HepG2 (cell line): ENCODE results near the gene SLC35B1. TPM values are rescaled to one million over a fixed set of nuclear protein-coding genes. Genes with fewer than 3 reads are reported as not detected.

Experiments
- ARHGAP35 ChIP-seq: sonication (generic); formaldehyde crosslinking; IDR thresholded peaks from 2 replicates; pipeline ENCODE4 v1.9.0; 2022; ENCODE audit warnings: mild to moderate bottlenecking, inconsistent platforms, moderate library complexity, missing genetic modification reagents, borderline replicate concordance
- ARID3A ChIP-seq: IDR thresholded peaks from 2 replicates; pipeline ENCODE4 v1.6.1; 2012; ENCODE audit warnings: low read depth, low read length, improper control_type of control experiment
- DZIP1 ChIP-seq: sonication (generic); formaldehyde crosslinking; IDR thresholded peaks from 2 replicates; pipeline ENCODE4 v1.5.0; 2020; ENCODE audit warnings: mild to moderate bottlenecking, missing genetic modification reagents
- FIP1L1 ChIP-seq: fragments of 200-400 bp; formaldehyde crosslinking; IDR thresholded peaks from 2 replicates; pipeline ENCODE4 v1.6.1; 2018; ENCODE audit warnings: low read depth, mild to moderate bottlenecking, low read length, moderate library complexity, borderline replicate concordance; ENCODE audit not compliant: insufficient read depth
- HIVEP1 ChIP-seq: sonication (generic); formaldehyde crosslinking; IDR thresholded peaks from 2 replicates; pipeline ENCODE4 v1.4.0; 2020; ENCODE audit warnings: mild to moderate bottlenecking, missing genetic modification reagents
- HMGA1 ChIP-seq: sonication (generic); formaldehyde crosslinking; conservative IDR thresholded peaks from 2 replicates; pipeline ENCODE4 v1.4.0; 2020; ENCODE audit warnings: missing genetic modification reagents
- MAFG ChIP-seq: sonication (generic); formaldehyde crosslinking; IDR thresholded peaks from 2 replicates; pipeline ENCODE4 v1.5.1; 2020; ENCODE audit warnings: mild to moderate bottlenecking, missing genetic modification reagents
- NFE2L2 ChIP-seq: fragments of 150-350 bp; IDR thresholded peaks from 2 replicates; pipeline ENCODE4 v1.6.1; 2014; ENCODE audit warnings: low read length
- NFKB2 ChIP-seq: sonication (generic); formaldehyde crosslinking; IDR thresholded peaks from 2 replicates; pipeline ENCODE4 v1.4.0; 2020; ENCODE audit warnings: missing genetic modification reagents, borderline replicate concordance
- NR1H2 ChIP-seq: sonication (generic); formaldehyde crosslinking; IDR thresholded peaks from 2 replicates; pipeline ENCODE4 v1.8.1; 2022; ENCODE audit warnings: low read depth, missing genetic modification reagents, borderline replicate concordance
- ONECUT2 ChIP-seq: sonication (generic); formaldehyde crosslinking; IDR thresholded peaks from 2 replicates; pipeline ENCODE4 v1.4.0; 2020; ENCODE audit warnings: missing genetic modification reagents
- PAXIP1 ChIP-seq: sonication (generic); formaldehyde crosslinking; conservative IDR thresholded peaks from 2 replicates; pipeline ENCODE4 v1.4.0; 2020; ENCODE audit warnings: mild to moderate bottlenecking, missing genetic modification reagents, moderate library complexity
- RXRA ChIP-seq: sonication (generic); formaldehyde crosslinking; IDR thresholded peaks from 2 replicates; pipeline ENCODE4 v1.5.1; 2020; ENCODE audit warnings: missing genetic modification reagents
- SP5 ChIP-seq: IDR thresholded peaks from 2 replicates; pipeline ENCODE4 v1.6.1; 2016; ENCODE audit warnings: low read depth, borderline replicate concordance
- ZBTB2 ChIP-seq: sonication (generic); formaldehyde crosslinking; IDR thresholded peaks from 2 replicates; pipeline ENCODE4 v1.8.0; 2022; ENCODE audit warnings: low read depth, missing genetic modification reagents
- ZBTB8A ChIP-seq: sonication (generic); formaldehyde crosslinking; IDR thresholded peaks from 2 replicates; pipeline ENCODE4 v1.4.0; 2020; ENCODE audit warnings: mild to moderate bottlenecking, low read depth, missing genetic modification reagents, borderline replicate concordance
- ZFP37 ChIP-seq: sonication (generic); formaldehyde crosslinking; IDR thresholded peaks from 2 replicates; pipeline ENCODE4 v1.4.0; 2020; ENCODE audit warnings: missing genetic modification reagents, borderline replicate concordance
- ZFP62 ChIP-seq: sonication (generic); formaldehyde crosslinking; IDR thresholded peaks from 2 replicates; pipeline ENCODE4 v1.4.0; 2020; ENCODE audit warnings: missing genetic modification reagents
- ZKSCAN5 ChIP-seq: sonication (generic); formaldehyde crosslinking; IDR thresholded peaks from 2 replicates; pipeline ENCODE4 v1.5.1; 2020; ENCODE audit warnings: mild to moderate bottlenecking, missing genetic modification reagents
- ZMAT3 ChIP-seq: sonication (generic); formaldehyde crosslinking; conservative IDR thresholded peaks from 2 replicates; pipeline ENCODE4 v1.7.0; 2021; ENCODE audit warnings: missing genetic modification reagents
- ZNF674 ChIP-seq: sonication (generic); formaldehyde crosslinking; IDR thresholded peaks from 2 replicates; pipeline ENCODE4 v1.5.0; 2020; ENCODE audit warnings: low read depth, mild to moderate bottlenecking, missing genetic modification reagents
- polyA plus RNA-seq, 8 experiments: library from polyadenylated mRNA; depleted of rRNA in 3 of 8; stranded (reverse) in 7 of 8; unstranded in 1 of 8; fragments of >200 nt; fragmentation: Illumina TruSeq in 4 of 8; extraction: Trizol in 4 of 8; gene quantifications; 2 replicates each; pipeline versions ENCODE4 v1.2.1 to v1.2.3, GENCODE V29; 2011 to 2016; ENCODE audit warnings: low read depth in 4 of 8, missing spikeins in 1 of 8, mixed read lengths in 1 of 8; ENCODE audit not compliant: insufficient read depth in 1 of 8
- total RNA-seq, 5 experiments: library from RNA; depleted of rRNA; stranded (reverse); fragments of >200 nt; fragmentation: Illumina TruSeq; extraction: Trizol; gene quantifications; 2 replicates each; pipeline ENCODE4 v1.2.3, GENCODE V29; 2016; ENCODE audit warnings: low read depth in 1 of 5

The SLC35B1 gene
- total and polyA plus RNA-seq, 2 of the 13 experiments (the other 11 are each of a cell fraction or from before 2014, with no cell fraction given), result 99.6 to 113 TPM

- TF ChIP-seq NR1H2 (CRISPR knock-in tag) (no peak), ZFP37 (CRISPR knock-in tag) (no peak), MAFG (CRISPR knock-in tag) (no peak), SP5 (CRISPR knock-in tag) (no peak), ZBTB8A (CRISPR knock-in tag) (no peak), NFKB2 (no peak), ZMAT3 (CRISPR knock-in tag) (no peak), HMGA1 (CRISPR knock-in tag) (no peak), ARID3A (0 out of 2 replicates have a peak, but pooled peaks have one; percentile 60), ZNF674 (CRISPR knock-in tag) (no peak), DZIP1 (CRISPR knock-in tag) (no peak), NFE2L2 (0 out of 2 replicates have a peak, but pooled peaks have one; percentile 3), PAXIP1 (CRISPR knock-in tag) (peak; percentile 47), RXRA (CRISPR knock-in tag) (peak; percentile 54; the same call in 1 of the 2 replicates), HIVEP1 (CRISPR knock-in tag) (no peak), ARHGAP35 (CRISPR knock-in tag) (no peak), FIP1L1 (no peak), ONECUT2 (CRISPR knock-in tag) (no peak), ZBTB2 (CRISPR knock-in tag) (no peak), ZKSCAN5 (no peak), ZFP62 (no peak)
Measured at GRCh38 chr17:49703557-49704277, 4.0 kb downstream of the SLC35B1 start (continued).
